ENCODE measurements around the gene CPA4.

- TF ChIP-seq POLR2A (IDR thresholded peaks at IDR 0.05) (no peak), CTCF (IDR thresholded peaks at IDR 0.05) (no peak), EP300 (IDR thresholded peaks at IDR 0.05) (no peak), POLR2AphosphoS5 (IDR thresholded peaks at IDR 0.05) (no peak)
These were observed 6.9 kb downstream of the CPA4 start for GRCh38 chr7:130299866-130300265.

All from upper lobe of left lung (tissue), 4 donors.